NCI-H1436 treated with DMSO at 0.1 percent for 48 hours (cell line): ENCODE results near the gene UBE2D2.

Source experiments
- DNase-seq: peaks from one replicate; lab custom pipeline; 2025; lab: John Stamatoyannopoulos, UW

UBE2D2 gene

DNA sequence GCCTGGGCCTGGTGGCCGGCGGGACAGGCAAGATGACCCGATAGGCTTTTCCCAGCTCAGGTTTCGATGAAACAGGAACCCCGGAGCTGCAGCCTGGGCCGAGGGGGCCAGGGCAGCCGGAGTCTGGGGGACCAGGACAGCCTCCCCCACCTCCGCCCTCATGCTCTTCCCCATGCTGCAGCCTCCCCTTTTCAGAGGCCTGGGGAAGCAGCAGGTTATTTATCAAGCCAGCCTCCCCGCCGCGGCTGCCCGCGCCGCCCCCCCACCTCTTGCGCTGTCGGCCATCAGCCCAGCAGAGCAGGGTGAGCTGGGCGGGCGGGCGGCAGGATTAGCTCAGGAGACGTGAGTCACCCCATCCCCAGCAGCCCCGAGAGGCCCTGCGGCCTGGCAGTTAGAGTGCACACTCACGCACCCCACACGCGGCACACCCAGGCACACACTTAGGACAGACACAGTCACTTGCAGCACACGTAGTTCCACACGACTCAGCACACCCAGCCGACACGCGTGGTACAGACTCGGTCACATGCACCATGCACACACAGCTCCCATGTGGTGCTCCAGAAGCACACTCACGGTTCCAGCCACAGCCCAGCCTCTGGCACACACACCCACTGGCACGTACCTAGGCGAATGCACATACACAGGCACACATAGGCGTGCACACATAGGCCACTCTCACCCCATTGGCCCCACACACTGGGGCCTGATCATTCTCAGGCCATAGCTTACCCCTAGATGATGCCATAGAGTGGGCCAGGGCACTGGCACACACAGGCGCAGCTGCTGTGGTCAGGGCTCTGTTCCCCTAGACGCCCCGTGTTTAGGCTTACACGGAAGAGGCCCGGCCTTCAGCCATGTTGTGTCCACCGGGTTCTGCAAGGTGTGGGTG, 100.0 kb downstream of the UBE2D2 start:
- DNase-seq, result no peak

DNA sequence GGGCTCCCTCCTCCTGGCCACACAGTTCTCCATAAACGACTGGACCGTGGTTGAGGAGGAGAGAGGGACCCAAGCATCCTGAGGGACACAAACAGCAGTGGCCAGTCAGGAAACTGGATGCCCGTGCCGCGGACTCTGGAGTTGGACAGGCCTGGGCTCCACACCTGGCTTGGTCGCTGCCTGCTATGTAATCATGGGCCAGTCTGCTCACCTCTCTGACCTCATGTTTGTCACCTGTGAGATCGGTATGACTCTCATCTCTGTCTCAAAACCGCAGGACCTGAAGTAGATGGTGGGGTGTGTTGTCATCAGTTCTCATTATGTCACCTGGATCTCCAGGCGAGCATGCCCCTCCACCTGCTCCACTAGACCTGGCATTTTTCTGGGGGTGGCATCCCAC, 101.5 kb downstream of the UBE2D2 start:
- DNase-seq, result no peak

DNA sequence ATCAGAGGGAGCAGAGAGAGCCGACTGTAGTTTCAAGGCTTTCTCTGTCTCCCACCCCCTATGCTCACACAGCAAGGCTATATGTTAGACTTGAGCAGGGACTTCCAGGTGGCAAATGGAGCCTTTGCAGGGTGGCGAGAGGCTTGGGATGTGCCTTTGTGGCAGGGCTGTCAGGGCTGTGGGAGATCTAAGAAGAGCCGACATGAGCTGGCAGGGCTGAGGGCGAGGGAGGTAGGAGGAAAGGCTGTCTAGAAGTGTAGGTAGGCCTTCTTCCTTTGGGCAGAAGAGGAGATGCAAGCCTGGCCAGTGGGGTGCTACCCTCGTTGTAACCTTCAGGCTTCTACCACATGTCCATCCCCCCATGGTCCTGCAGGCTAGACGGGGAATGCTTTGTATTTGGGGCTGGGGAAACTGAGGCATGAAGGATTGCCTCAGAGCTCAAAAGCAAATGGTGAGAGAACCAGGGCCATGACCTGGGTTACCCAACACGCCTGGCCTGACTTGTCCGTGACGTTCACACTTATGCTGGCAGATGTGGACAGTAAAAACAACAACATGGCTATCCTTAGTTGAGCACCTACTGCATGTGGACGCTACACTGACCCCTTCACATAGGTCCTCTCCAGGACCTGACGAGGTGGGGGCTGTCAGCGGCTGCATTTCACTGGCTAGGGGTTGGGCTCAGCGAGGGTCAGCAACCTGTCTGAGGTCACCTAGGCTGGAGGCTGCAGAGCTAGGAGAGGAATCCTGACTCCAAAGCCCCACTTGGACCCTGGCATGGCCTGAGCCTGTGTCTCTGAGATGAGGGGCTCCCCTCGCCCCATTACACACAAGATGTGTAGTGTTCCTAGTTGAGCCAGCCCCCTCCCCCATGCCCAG, 102.3 kb downstream of the UBE2D2 start:
- DNase-seq, result no peak

DNA sequence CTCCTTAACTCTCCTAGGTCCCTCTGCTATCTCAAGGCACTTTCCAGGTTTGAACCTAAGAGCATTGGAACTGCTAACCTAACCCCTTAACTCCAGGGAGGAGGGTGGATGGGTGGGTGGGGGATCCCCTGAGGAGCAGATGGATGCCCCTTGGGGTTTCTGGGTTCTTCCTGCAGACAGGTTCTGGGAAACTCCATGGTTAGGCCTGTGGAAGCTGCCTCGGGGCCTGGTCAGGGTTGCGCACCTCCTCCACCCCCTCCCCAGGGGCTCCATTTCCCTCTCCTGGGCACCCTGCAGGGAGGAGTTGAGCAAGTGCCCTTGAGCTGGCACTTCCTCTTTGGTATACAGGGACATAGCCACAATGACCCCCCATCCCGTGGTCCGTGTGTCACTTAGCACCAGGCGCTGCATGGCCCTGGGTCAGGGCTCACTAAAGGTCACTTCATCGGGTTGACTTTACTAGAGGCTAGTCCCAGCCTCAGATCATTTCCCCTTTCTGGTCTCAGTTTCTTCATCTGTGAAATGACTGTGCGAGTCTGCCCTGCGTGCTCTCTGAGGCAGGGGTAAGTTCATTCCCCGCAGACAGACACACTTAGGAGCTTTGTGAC, 103.1 kb downstream of the UBE2D2 start:
- no peak for DNase-seq

DNA sequence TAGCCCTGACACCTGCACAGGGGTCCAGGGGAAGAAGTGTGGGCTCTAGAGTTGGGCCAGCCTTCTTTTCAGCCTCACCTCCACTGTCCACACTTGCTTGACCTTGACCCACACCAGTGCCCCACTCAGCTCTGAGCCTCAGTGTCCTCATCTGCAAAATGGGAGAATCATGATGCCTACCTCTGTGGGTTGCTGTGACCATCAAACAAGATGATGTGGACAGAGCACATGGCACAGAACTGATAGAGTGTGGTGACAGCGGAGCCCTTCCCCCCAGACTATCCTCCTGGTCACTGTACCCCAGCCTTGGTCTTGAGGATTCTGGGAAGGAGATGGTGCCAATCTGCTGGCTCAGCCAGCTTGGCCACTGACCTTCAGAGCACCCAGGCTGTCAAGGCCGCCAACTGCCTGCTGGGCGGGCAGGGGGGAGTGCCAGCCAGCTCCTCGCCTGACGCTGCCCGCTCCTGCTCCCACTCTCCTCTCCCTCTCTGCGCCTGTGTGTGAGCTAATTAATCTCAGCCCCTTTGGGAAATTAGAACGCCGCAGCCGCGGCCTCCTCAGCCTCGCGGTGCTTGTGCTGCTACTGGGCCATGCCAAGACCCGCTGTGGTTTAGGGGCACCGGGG, 103.7 kb downstream of the UBE2D2 start:
- DNase-seq, result no peak

DNA sequence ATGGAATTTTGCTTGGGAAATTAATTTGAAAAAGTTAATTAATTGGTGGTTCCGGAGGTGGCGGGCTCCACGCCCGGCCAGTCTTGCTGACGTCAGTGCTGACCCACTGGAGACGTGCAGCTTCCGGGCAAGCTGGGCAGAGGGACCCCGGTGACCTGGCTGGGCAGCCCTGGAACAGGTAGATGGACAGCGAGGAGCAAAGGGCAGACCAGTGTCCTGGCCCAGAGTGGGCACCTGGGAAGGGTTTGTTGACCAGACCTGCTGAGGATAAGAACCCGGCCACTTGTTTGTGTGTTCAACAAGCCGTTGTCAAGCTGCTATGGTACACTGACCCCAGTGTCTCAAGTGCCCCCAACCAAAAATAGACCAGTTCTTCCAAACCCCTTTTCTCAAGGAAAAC, 104.5 kb downstream of the UBE2D2 start:
- DNase-seq, result no peak

DNA sequence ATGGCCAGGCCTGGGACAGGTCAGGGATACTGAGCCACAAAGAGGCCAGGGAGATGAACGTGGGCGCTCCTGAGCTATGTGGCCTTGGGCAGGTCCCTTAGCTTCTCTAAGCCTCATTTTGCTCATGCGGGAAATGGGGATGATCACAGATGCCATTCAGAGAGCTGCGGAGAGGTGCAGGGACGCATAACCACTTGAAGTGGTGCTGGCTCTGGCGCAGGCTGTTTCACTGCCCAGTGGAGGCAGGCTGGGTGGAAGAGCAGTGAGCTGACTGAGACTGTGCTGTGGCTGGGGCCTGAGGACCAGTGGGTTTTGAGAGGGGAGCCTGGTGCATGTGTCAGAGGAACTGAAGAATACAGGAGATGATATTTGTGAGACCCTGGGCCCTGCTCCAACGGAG, 105.4 kb downstream of the UBE2D2 start:
- DNase-seq, result no peak

DNA sequence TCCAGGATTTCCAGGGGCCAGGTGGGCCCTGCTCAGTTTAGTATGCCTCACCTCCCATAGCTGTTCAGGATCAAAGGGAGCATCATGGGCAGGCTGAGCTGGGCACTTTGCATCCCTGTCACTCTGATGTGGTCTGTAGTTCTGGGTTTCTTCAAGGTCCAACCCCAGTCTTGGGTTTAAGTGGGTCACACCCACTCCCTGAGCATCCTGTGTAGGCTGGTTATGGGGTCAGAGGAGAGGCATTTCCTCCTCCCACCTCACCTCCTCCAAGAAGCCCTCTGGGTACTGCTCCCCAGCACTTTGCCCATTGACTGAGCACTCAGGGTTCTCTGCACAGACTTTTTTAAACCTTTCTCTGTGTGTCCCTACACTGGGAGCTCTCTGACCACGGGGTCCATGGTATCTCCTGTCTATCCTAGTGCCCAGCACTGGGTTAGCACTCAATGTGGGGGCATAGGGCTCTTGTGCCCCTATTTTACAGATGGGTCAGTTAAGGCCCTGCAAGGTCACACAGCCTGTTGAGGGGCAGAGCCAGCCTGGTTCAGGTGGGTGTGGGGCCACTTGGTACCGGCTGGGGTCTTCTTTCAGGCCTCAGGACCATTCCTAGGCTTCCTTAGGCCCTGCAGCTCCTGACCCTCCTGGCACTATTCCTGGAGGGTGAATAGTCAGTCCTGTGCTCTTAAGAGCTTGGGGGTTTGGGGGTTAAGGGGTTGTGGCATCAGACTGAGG, 106.0 kb downstream of the UBE2D2 start:
- DNase-seq, result no peak

DNA sequence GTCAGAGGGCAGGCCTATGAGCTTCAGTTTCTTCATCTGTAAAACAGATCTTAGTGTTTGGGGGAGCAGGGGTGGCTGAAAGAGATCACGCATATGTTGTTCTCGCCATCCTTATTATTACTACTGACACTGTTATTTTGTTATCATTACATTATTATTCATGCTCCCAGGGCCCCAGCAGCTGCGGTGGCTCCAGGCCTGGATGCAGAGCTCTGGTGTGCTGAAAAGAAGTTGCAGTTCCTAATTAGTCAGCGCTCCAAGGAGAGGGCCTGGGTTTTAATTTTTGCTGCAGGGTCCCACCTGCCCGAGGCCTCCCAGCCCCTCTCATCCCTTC, 106.6 kb downstream of the UBE2D2 start:
- DNase-seq, result no peak

DNA sequence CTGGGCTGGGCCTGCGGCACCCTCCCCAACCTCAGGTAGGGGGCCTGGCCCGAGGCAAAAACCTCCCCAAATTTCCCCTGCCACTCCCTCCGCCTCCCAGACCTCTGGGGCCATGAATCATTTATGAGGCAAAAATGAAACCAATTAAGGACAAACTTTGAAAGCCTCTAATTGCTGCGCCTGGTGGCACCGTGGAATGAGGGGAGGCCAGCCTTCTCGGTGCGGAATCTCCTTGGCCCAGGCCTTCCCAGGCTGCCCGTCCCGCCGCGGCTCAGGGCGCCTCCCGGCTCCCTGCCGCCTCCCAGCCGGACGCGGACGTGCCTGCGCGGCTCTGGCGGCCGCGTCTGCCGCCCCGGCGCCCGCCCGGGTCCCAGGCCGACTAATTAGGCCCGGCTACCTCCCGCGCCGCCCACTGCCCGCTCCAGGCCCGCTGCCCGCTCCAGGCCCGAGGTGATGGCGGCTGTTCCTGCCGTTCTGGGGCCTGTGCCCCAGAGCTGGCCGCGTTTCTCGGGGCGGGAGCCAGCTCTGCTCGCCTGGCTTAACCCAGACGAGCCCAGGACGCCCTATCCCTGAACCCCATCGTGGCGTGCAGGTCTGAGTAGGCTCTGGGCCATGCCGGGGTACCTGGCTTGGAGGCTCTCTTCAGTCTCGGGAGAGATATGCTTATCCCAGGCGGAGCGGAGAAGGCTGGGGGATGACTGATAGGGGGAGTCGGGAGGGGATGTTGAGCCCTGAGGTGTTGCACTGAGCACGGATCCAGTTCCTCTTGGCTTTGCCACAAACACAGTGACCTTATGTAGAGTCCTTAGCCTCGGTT, 107.1 kb downstream of the UBE2D2 start:
- no peak for DNase-seq

DNA sequence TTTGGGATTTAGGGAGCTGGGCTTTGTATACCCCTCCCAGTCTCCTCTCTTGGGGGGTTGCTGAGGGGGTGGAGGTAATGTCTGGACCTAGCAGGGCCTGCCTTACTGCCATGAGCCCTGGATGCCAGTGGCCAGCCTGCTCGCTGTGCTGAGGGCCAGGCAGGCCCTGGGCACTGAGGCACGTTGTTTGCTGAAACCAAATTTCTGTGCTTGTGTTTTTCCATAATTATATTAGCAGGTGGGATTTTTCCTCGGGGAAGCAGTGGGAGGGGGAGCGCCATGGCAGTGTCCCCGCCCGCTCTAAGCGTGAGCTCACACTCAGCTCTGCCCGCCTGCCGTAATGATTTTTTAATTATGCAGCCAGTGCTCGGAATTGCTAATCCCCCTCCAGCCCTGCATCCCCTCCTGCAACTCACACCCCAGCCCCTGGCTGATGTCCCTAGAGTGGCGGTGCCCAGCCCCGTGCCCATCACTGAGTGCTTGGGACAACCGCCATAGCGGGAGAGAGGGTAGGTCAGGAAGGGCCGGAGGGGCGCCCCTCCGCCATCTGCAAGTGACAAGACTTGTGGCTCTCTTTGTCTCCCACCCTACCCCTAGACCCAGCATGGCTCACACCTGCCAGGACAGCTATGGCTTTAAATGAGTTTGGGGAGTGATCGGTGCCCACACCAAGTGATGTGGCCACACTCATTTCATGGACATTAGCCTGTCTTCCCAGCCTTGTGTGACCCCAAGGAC, 108.0 kb downstream of the UBE2D2 start:
- DNase-seq, result no peak

DNA sequence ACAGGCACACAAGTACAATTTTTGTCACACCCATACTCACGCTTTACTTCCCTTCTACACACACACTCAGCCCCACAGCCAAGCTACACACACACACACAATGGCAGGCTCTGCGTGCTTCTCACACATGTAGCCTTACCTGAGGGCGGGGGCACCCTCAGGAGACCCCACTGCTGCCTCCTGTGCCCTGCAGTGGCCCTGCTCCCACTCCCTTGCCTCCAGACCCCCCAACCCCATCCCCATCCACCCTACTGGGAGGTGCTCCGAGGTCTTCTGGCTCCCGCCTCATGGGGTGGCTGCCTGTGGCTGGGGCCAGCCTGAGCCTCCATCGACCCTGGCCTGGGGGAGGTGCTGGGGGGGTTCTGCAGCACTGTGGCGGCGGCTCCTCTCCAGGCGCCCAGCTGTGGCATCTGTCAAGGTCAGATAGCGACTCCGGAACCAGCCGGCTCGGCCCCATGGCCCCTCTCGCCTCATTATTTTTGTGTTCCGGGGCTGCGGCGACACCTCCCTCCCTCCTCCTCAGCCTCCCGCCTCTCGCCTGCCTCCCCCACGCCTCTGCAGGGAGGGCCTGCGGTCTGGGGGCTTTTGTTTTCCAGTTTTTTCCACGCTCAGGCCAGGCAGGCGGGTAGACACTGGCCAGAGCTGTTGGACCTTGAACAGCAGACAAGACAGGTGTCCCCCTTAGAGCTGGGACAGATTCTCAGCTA, 108.7 kb downstream of the UBE2D2 start:
- no peak for DNase-seq

DNA sequence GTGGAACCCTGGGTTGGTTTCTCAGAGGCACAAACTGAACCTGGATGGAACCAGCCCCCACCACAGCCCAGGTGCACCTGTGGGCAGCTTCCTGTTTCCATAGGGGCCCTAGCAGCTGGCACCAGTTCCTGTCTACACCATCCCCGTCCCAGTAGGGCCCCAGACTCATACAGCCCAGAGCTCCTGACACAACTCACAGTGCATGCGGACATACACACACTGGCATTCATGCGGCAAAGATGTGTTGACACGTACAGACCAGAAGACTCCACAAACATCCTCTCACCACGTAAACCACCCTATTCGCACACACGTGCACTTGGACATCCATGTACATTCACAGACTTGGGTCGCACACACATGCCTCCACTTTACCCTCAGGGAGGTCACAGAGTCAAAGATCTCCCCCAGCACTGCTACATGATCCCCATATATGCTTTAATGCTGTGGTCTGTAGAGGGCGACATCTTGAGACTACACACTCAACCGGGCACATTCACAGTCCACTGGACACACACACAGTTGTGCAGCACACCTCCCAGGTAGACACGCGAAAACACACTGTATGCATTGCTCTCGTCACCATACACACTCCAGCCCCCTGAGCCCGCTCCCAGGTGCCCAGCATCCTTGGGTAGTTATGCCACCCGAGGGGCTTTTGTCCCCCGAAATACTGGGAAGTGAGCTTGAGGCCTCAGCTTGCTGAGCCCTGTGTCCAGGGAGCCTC, 109.4 kb downstream of the UBE2D2 start:
- no peak for DNase-seq

DNA sequence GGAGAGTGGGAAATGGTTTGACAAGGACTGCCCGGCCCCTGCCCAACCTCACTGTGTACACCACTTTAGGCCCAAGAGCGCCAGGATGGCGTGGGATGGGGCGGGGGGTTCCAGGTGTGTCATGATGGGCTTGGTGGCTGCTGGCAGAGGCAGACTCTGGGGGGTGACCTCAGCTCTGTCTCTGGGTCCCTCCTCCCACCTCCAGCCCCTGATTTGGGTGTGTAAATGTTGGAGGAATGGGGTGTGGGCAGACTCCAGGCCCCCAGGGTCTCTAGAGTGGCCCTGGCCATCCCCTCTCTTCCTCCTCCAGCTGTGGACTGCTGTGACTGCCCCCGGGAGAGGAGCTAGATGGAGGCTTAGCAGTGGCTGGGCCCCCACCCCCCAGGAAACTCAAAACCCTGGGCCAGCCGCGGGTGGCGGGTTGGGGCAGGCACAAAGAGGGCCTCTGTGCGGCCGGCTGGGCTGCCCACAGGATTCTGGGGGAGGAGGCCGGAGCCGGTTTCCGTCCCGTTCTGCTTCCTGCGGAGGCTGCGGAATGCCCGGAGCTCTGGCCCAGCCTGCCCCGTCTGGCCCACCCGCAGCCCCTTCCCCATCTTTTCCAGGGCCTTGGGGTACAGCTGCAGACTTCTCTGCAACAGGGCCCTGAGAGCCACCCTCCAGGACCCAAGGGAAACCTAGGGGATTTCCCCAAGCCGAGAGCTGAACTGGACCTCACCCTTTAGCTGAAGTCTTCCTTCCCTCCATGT, 110.1 kb downstream of the UBE2D2 start:
- DNase-seq, result no peak

DNA sequence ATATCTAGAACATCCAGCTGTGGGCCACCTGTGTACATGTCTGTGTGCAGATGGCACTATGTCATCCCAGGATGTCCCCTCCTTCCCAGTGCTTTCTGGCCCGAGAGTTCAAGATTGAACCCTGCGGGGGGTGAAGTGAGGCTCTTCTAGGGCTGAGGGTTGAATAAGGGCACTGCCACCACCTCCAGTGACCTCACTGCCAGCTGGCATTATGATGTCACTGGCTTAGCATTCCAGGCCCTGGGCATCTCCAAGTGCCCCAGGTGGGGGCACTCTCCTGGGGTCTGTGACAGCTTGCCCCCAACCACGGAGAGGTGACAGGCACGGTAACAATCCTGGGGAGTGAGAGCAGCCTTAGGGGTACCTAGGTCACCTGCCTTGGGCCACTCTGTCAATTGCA, 114.1 kb downstream of the UBE2D2 start:
- DNase-seq, result no peak

DNA sequence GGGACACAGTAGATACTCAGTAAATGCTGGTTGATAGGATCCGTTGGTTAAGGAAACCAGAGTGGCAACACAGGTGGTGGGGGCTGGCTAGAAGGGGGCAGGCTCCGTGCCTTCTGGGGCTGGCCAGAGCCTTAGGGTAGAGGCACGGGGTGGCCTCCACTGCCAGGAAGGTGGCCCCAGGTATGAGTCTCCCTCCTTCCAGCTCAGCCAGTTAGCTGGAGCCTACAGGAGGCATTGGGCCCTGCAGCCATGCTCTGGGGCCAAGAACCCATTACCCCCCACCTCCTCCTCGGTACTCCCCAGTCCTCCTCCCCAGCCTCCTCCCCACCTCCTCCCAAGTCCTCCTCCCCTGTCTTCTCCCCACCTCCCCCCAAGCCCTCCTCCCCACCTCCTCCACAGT, 114.7 kb downstream of the UBE2D2 start:
- DNase-seq, result no peak

DNA sequence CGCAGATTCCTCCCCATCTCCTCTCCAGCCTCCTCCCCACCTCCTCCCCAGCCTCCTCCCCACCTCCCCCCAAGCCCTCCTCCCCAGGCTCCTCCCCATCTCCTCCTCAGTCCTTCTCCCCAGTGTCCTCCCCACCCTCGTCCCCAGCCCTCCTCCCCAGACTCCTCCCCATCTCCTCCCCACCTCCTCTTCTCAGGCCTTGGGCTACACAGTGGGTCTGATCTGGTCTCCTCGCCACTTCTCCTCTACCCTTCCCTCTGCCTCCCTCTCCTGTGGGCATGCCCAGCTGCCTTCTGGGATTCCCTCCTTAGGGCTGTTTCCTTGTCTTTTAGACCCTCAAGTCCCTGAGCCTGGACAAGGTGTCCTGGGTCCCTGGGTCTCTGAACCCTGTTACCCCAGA, 115.3 kb downstream of the UBE2D2 start:
- no peak for DNase-seq
